HG02870 (cell line): ENCODE measurements around the gene PRPF31.

Source experiments
- ATAC-seq: cut with Tn5 transposase; IDR thresholded peaks from one replicate; pipeline ENCODE4 v1.9.1; 2021; ENCODE audit warnings: mild to moderate bottlenecking, moderate library complexity; ENCODE audit not compliant: unreplicated experiment

Gene PRPF31

GRCh38 chr19:54138489-54139256 is 23.1 kb downstream of the PRPF31 start:
- no peak for ATAC-seq

GRCh38 chr19:54141356-54141755 is 25.8 kb downstream of the PRPF31 start:
- no peak for ATAC-seq

GRCh38 chr19:54142166-54142780 is 26.7 kb downstream of the PRPF31 start:
- ATAC-seq: no peak

GRCh38 chr19:54145541-54146158 is 30.1 kb downstream of the PRPF31 start:
- no peak for ATAC-seq

- no peak for ATAC-seq
These were observed 32.1 kb downstream of the PRPF31 start for GRCh38 chr19:54147676-54148075.

- ATAC-seq: no peak
These were observed 32.6 kb downstream of the PRPF31 start for GRCh38 chr19:54148158-54148557.

- no peak for ATAC-seq
These were observed 33.7 kb downstream of the PRPF31 start for GRCh38 chr19:54149021-54149812.

- no peak for ATAC-seq
These were observed 35.9 kb downstream of the PRPF31 start for GRCh38 chr19:54151362-54152035.

GRCh38 chr19:54152267-54152666 is 36.7 kb downstream of the PRPF31 start:
- no peak for ATAC-seq

- ATAC-seq: no peak
These were observed 37.4 kb downstream of the PRPF31 start for GRCh38 chr19:54152878-54153524.

GRCh38 chr19:54153731-54154326 is 38.3 kb downstream of the PRPF31 start:
- ATAC-seq: no peak

- ATAC-seq: no peak
These were observed 39.2 kb downstream of the PRPF31 start for GRCh38 chr19:54154603-54155345.

GRCh38 chr19:54155694-54156093 is 40.1 kb downstream of the PRPF31 start:
- ATAC-seq: no peak

GRCh38 chr19:54156490-54156889 is 40.9 kb downstream of the PRPF31 start:
- no peak for ATAC-seq

- ATAC-seq: no peak
These were observed 41.4 kb downstream of the PRPF31 start for GRCh38 chr19:54156953-54157352.

- no peak for ATAC-seq
These were observed 43.3 kb downstream of the PRPF31 start for GRCh38 chr19:54158812-54159351.

- peak; percentile 89 for ATAC-seq
These were observed 44.0 kb downstream of the PRPF31 start, which contains the start of gene LENG1 for GRCh38 chr19:54159352-54160181. TSS of gene LENG1 (minus strand) at chr19:54159721. CDS start at chr19:54159695, 26 bp downstream.
